ENCODE data around the gene TYK2.

Gene TYK2

GRCh38 chr19:10332965-10333757 lies 47.2 kb downstream of the TYK2 start, which contains the start of gene RAVER1 (continued):
- TF ChIP-seq PBX3 (CRISPR knock-in tag; IDR thresholded peaks at IDR 0.05) (peak; percentile 46; the same call in 1 of the 2 replicates), PRDM1 (tag by site-specific recombination; IDR thresholded peaks at IDR 0.05) (peak; percentile 36; the same call in 1 of the 2 replicates), OVOL3 (tag by site-specific recombination; IDR thresholded peaks at IDR 0.05) (peak; percentile 94), ZNF311 (tag by site-specific recombination; IDR thresholded peaks at IDR 0.05; ENCODE audit: borderline replicate concordance) (no peak), ZNF677 (tag by site-specific recombination; IDR thresholded peaks at IDR 0.05) (no peak), ZNF394 (tag by site-specific recombination; IDR thresholded peaks at IDR 0.05; ENCODE audit: borderline replicate concordance) (peak; percentile 73), ZNF341 (tag by site-specific recombination; IDR thresholded peaks at IDR 0.05; ENCODE audit: low read depth) (peak; percentile 66), ZBTB26 (tag by site-specific recombination; optimal IDR thresholded peaks at IDR 0.05) (peak; percentile 95), ZNF600 (tag by site-specific recombination; IDR thresholded peaks at IDR 0.05) (peak; percentile 92), GLI2 (tag by site-specific recombination; IDR thresholded peaks at IDR 0.05; ENCODE audit: borderline replicate concordance, low read depth) (no peak; the same call in 1 of the 2 replicates), ZNF133 (tag by site-specific recombination; IDR thresholded peaks at IDR 0.05) (no peak), ZNF169 (tag by site-specific recombination; IDR thresholded peaks at IDR 0.05) (no peak), ZNF223 (tag by site-specific recombination; IDR thresholded peaks at IDR 0.05) (no peak), TRIM28 (IDR thresholded peaks at IDR 0.05; ENCODE audit: borderline replicate concordance, low read length) (no peak), ZNF404 (tag by site-specific recombination; IDR thresholded peaks at IDR 0.05) (no peak), ZNF76 (tag by site-specific recombination; IDR thresholded peaks at IDR 0.05; ENCODE audit: borderline replicate concordance, low read depth) (peak; percentile 89), ZNF621 (tag by site-specific recombination; IDR thresholded peaks at IDR 0.05) (no peak), RBAK (tag by site-specific recombination; IDR thresholded peaks at IDR 0.05) (peak; percentile 44; the same call in 1 of the 2 replicates), ZNF37A (tag by site-specific recombination; IDR thresholded peaks at IDR 0.05) (no peak), ZNF624 (tag by site-specific recombination; IDR thresholded peaks at IDR 0.05) (no peak), ZNF19 (tag by site-specific recombination; IDR thresholded peaks at IDR 0.05; ENCODE audit: low read depth) (no peak), ZNF530 (tag by site-specific recombination; IDR thresholded peaks at IDR 0.05; ENCODE audit: low read depth) (peak; percentile 99), MEIS1 (CRISPR knock-in tag; IDR thresholded peaks at IDR 0.05; ENCODE audit: borderline replicate concordance) (no peak), ZNF704 (tag by site-specific recombination; IDR thresholded peaks at IDR 0.05) (0 out of 2 replicates have a peak, but pooled peaks have one; percentile 61), ZNF776 (tag by site-specific recombination; IDR thresholded peaks at IDR 0.05; ENCODE audit: borderline replicate concordance) (no peak), ZNF416 (tag by site-specific recombination; IDR thresholded peaks at IDR 0.05) (no peak), ZFP41 (tag by site-specific recombination; IDR thresholded peaks at IDR 0.05; ENCODE audit: borderline replicate concordance) (0 out of 2 replicates have a peak, but pooled peaks have one; percentile 80), REST (tag by site-specific recombination; IDR thresholded peaks at IDR 0.05) (peak; percentile 85; the same call in 1 of the 2 replicates)
- TF ChIP-seq, protein P1, sequence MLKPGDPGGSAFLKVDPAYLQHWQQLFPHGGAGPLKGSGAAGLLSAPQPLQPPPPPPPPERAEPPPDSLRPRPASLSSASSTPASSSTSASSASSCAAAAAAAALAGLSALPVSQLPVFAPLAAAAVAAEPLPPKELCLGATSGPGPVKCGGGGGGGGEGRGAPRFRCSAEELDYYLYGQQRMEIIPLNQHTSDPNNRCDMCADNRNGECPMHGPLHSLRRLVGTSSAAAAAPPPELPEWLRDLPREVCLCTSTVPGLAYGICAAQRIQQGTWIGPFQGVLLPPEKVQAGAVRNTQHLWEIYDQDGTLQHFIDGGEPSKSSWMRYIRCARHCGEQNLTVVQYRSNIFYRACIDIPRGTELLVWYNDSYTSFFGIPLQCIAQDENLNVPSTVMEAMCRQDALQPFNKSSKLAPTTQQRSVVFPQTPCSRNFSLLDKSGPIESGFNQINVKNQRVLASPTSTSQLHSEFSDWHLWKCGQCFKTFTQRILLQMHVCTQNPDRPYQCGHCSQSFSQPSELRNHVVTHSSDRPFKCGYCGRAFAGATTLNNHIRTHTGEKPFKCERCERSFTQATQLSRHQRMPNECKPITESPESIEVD (tag by site-specific recombination; IDR thresholded peaks at IDR 0.05), result no peak
- TF ChIP-seq, protein P2, sequence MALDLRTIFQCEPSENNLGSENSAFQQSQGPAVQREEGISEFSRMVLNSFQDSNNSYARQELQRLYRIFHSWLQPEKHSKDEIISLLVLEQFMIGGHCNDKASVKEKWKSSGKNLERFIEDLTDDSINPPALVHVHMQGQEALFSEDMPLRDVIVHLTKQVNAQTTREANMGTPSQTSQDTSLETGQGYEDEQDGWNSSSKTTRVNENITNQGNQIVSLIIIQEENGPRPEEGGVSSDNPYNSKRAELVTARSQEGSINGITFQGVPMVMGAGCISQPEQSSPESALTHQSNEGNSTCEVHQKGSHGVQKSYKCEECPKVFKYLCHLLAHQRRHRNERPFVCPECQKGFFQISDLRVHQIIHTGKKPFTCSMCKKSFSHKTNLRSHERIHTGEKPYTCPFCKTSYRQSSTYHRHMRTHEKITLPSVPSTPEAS (tag by site-specific recombination; IDR thresholded peaks at IDR 0.05), result peak; percentile 41; the same call in 1 of the 2 replicates

All from HEK293 (cell line).